HCT116 (cell line): ENCODE results near the gene B4GALNT3. TPM values are rescaled to one million over a fixed set of nuclear protein-coding genes. Genes with fewer than 3 reads are reported as not detected.

Source experiments
- ATAC-seq: fragments of 200-7000 bp; cut with Tn5 transposase; 2 replicates; pipeline ENCODE4 v1.9.1; 2020; ENCODE audit warnings: mild to moderate bottlenecking, moderate library complexity
- BruUV-seq: library from RNA; stranded (reverse); fragments of 400-500 nt; replicated peaks from 2 replicates; lab custom pipeline; 2021; lab: Mats Ljungman, UMichigan
- CTCF ChIA-PET: fragments of 300-600 bp; sonication (Branson Sonifier 250); formaldehyde crosslinking; loops from one replicate; lab custom pipeline; 2021; ENCODE audit warnings: antibody characterized with exemption; lab: Charles Lee
- POLR2A ChIA-PET: fragments of 300-600, 350-600 bp; sonication (Branson Sonifier 250); formaldehyde crosslinking; loops from one replicate; lab custom pipeline; 2021; ENCODE audit warnings: antibody characterized with exemption; lab: Charles Lee
- RAD21 ChIA-PET, 2 experiments: fragments of 300-600 bp; sonication (Branson Sonifier 250); formaldehyde crosslinking; loops; one replicate each; lab custom pipeline; 2023; ENCODE audit warnings: low total read pairs in 2 of 2; ENCODE audit not compliant: uncharacterized antibody in 2 of 2, unreplicated experiment in 2 of 2, low non-redundant PET in 1 of 2; lab: Charles Lee
- DNase-seq: peaks from one replicate; pipeline ENCODE4 v3.0.0-alpha.2; 2010; ENCODE audit warnings: low read depth, low spot score
- H2AFZ ChIP-seq: fragments of 200-600 bp; shearing (Covaris generic), sonication (generic); 2 replicates; pipeline ENCODE4 v1.6.1; 2017; ENCODE audit warnings: low read depth, mixed run types, mixed read lengths, antibody characterized with exemption, low read length; ENCODE audit not compliant: poor library complexity, severe bottlenecking
- H3K27ac ChIP-seq: 2 replicates; pipeline ENCODE4 v1.5.1; 2012; ENCODE audit warnings: low read depth, low read length
- H3K27me3 ChIP-seq: fragments of 200-600 bp; sonication (generic); 2 replicates; pipeline ENCODE4 v1.6.1; 2016; ENCODE audit warnings: mixed run types, low read length, mixed read lengths; ENCODE audit not compliant: insufficient read depth
- H3K36me3 ChIP-seq, 2 experiments: fragments of 200-500 bp in 1 of 2; fragments of 200-600 bp in 1 of 2; sonication (Bioruptor generic) in 1 of 2; sonication (generic) in 1 of 2; 2 replicates each; pipeline versions ENCODE4 v1.5.1 to v1.6.1; 2014 to 2016; ENCODE audit warnings: low read length in 2 of 2, inconsistent platforms in 1 of 2, mixed read lengths in 1 of 2, mixed run types in 1 of 2; ENCODE audit not compliant: insufficient read depth in 2 of 2, control insufficient read depth in 1 of 2
- H3K4me1 ChIP-seq, 2 experiments: fragments of 200-600 bp in 1 of 2; sonication (generic) in 1 of 2; 2 replicates each; pipeline versions ENCODE4 v1.5.1 to v1.6.1; 2012 to 2017; ENCODE audit warnings: low read length in 2 of 2, inconsistent platforms in 1 of 2, mild to moderate bottlenecking in 1 of 2, mixed read lengths in 1 of 2, mixed run types in 1 of 2, moderate library complexity in 1 of 2; ENCODE audit not compliant: insufficient read depth in 2 of 2, control insufficient read depth in 1 of 2
- H3K4me2 ChIP-seq: fragments of 200-600 bp; sonication (generic); 2 replicates; pipeline ENCODE4 v1.6.1; 2017; ENCODE audit warnings: mixed run types, low read length, mixed read lengths
- H3K4me3 ChIP-seq, 2 experiments: fragments of 200-600 bp in 1 of 2; sonication (generic) in 1 of 2; replicated peaks in 1 of 2; 2 replicates each; pipeline ENCODE4 v1.5.1; 2011 to 2016; ENCODE audit warnings: low read length in 2 of 2, control low read depth in 1 of 2, low read depth in 1 of 2, mild to moderate bottlenecking in 1 of 2, mixed read lengths in 1 of 2, mixed run types in 1 of 2
- H3K79me2 ChIP-seq: fragments of 200-600 bp; sonication (generic); 2 replicates; pipeline ENCODE4 v1.6.1; 2017; ENCODE audit warnings: mild to moderate bottlenecking, mixed run types, low read length, moderate library complexity, mixed read lengths; ENCODE audit not compliant: insufficient read depth
- H3K9ac ChIP-seq: fragments of 200-600 bp; sonication (generic); 2 replicates; pipeline ENCODE4 v1.6.1; 2016; ENCODE audit warnings: low read length, mixed read lengths
- H3K9me2 ChIP-seq: fragments of 200-600 bp; sonication (generic), shearing (Covaris generic); 2 replicates; pipeline ENCODE4 v1.6.1; 2017; ENCODE audit warnings: mixed run types, mild to moderate bottlenecking, moderate library complexity; ENCODE audit not compliant: insufficient read depth
- H3K9me3 ChIP-seq, 2 experiments: fragments of 200-500 bp in 1 of 2; fragments of 200-600 bp in 1 of 2; sonication (Bioruptor generic) in 1 of 2; sonication (generic) in 1 of 2; 2 replicates each; pipeline ENCODE4 v1.6.1; 2014 to 2017; ENCODE audit warnings: low read length in 2 of 2, mixed read lengths in 2 of 2, inconsistent platforms in 1 of 2, low read depth in 1 of 2, mild to moderate bottlenecking in 1 of 2, mixed run types in 1 of 2, moderate library complexity in 1 of 2; ENCODE audit not compliant: control insufficient read depth in 1 of 2, insufficient read depth in 1 of 2
- H4K20me1 ChIP-seq: fragments of 200-600 bp; sonication (generic), shearing (Covaris generic); 2 replicates; pipeline ENCODE4 v1.6.1; 2017; ENCODE audit warnings: mixed run types, mild to moderate bottlenecking, moderate library complexity; ENCODE audit not compliant: insufficient read depth
- CTCF ChIP-seq, 3 experiments: fragments of 200-600 bp in 1 of 3; sonication (generic) in 1 of 3; IDR thresholded peaks in 2 of 3; conservative IDR thresholded peaks in 1 of 3; 2 replicates each; pipeline ENCODE4 v1.5.1; 2012 to 2017; ENCODE audit warnings: low read depth in 2 of 3, low read length in 2 of 3, antibody characterized with exemption in 1 of 3, borderline replicate concordance in 1 of 3, control low read depth in 1 of 3, mild to moderate bottlenecking in 1 of 3, mixed read lengths in 1 of 3, mixed run types in 1 of 3, moderate library complexity in 1 of 3; ENCODE audit not compliant: insufficient read depth in 1 of 3
- REST ChIP-seq: IDR thresholded peaks from 2 replicates; pipeline ENCODE4 v1.6.1; 2012; ENCODE audit warnings: low read depth
- intact Hi-C: fragments of 100-400 bp; cut with micrococcal nuclease; formaldehyde crosslinking; loops from 2 replicates; pipeline ENCODE4 v1.10.0; 2022
- total RNA-seq: library from RNA; stranded (reverse); gene quantifications from one replicate; pipeline ENCODE4 v1.2.1, GENCODE V29; 2021; ENCODE audit not compliant: unreplicated experiment

The B4GALNT3 gene
- total RNA-seq, 1 experiment from 2014 or later: 18.2 TPM

- no peaks in the 10 kb centered on the region for H3K9me3 ChIP-seq
- no peaks in the 10 kb centered on the region for H3K4me1 ChIP-seq
- ChIA-PET RAD21 (no interaction called here), POLR2A (no interaction called here)
- H3K27ac ChIP-seq: no peak overlapping the region
- no peak overlapping the region for H3K9ac ChIP-seq
- DNase-seq (no peak), ATAC-seq (no peak)
- H3K4me2 ChIP-seq: no peak overlapping the region
- no peaks in the 10 kb centered on the region for H3K27me3 ChIP-seq
- H2AFZ ChIP-seq: no peak overlapping the region
- peak in 1 of 3 experiments; percentile 31; a peak in 2 of 6 replicates for TF ChIP-seq CTCF (IDR thresholded peaks at IDR 0.05 in 2 of 3, conservative IDR thresholded peaks at IDR 0.05 in 1 of 3; ENCODE audit: borderline replicate concordance in 1 of 3, insufficient read depth in 1 of 3, low read depth in 2 of 3, low read length in 2 of 3)
- TF ChIP-seq REST: no peak
- TF ChIP-seq, all 23 proteins: peak for 1
- CTCF ChIA-PET: interaction anchor here (1.4 kb wide), 1 partner anchor 10 kb away, joined by 3 read pairs; no protein-coding TSS in a partner anchor
- no peaks in the 10 kb centered on the region for H3K9me2 ChIP-seq
- no TSS peak for BruUV-seq
- H3K4me3 ChIP-seq: no peak overlapping the region
- intact Hi-C loops: no loop called here
- H4K20me1 ChIP-seq: no peaks in the 10 kb centered on the region
- H3K79me2 ChIP-seq: no peaks in the 10 kb centered on the region
- H3K36me3 ChIP-seq: no peaks in the 10 kb centered on the region
These were observed 7.0 kb upstream of the B4GALNT3 start for GRCh38 chr12:452667-453210.
